Umbilical cord (tissue), 2 donors: ENCODE results near the gene UBE2E1. TPM values are rescaled to one million over a fixed set of nuclear protein-coding genes. Genes with fewer than 3 reads are reported as not detected.

ENCODE experiments used
- DNase-seq: peaks from one replicate; pipeline ENCODE4 v3.0.0-alpha.2; 2015; ENCODE audit warnings: low spot score
- total RNA-seq: library from RNA; depleted of rRNA; stranded (reverse); fragments of >200 nt; gene quantifications from one replicate; pipeline ENCODE4 v1.2.3, GENCODE V29; 2014; ENCODE audit warnings: low replicate concordance; ENCODE audit not compliant: insufficient read depth

Gene UBE2E1
- total RNA-seq, 1 donor from 2014 or later: 77.0 TPM

- DNase-seq: no peak
Measured at GRCh38 chr3:23795096-23795495, 10.7 kb upstream of the UBE2E1 start.

- no peak for DNase-seq
Measured at GRCh38 chr3:23796518-23796917, 9.2 kb upstream of the UBE2E1 start.

- no peak for DNase-seq
Measured at GRCh38 chr3:23797491-23797890, 8.3 kb upstream of the UBE2E1 start.

GRCh38 chr3:23798456-23798855 is 7.3 kb upstream of the UBE2E1 start:
- no peak for DNase-seq

- peak; percentile 85 for DNase-seq
Measured at GRCh38 chr3:23798876-23799275, 6.9 kb upstream of the UBE2E1 start.

GRCh38 chr3:23800731-23801130 is 5.0 kb upstream of the UBE2E1 start:
- peak; percentile 54 for DNase-seq

GRCh38 chr3:23804441-23805209 is 1.1 kb upstream of the UBE2E1 start:
- DNase-seq: no peak

- no peak for DNase-seq
Measured at GRCh38 chr3:23805210-23805632, 534 bp upstream of the UBE2E1 start.

GRCh38 chr3:23806534-23807423 is 1.0 kb downstream of the UBE2E1 start:
- peak; percentile 40 for DNase-seq

GRCh38 chr3:23807424-23808015 is 1.8 kb downstream of the UBE2E1 start:
- peak; percentile 38 for DNase-seq

- DNase-seq: no peak
Measured at GRCh38 chr3:23808525-23808924, 2.8 kb downstream of the UBE2E1 start.

GRCh38 chr3:23809294-23809693 is 3.5 kb downstream of the UBE2E1 start:
- DNase-seq: no peak

GRCh38 chr3:23809840-23810342 is 4.1 kb downstream of the UBE2E1 start:
- DNase-seq: no peak

GRCh38 chr3:23810343-23811184 is 4.8 kb downstream of the UBE2E1 start:
- peak; percentile 43 for DNase-seq

GRCh38 chr3:23811185-23811527 is 5.4 kb downstream of the UBE2E1 start:
- DNase-seq: no peak

- DNase-seq: no peak
Measured at GRCh38 chr3:23811919-23812318, 6.2 kb downstream of the UBE2E1 start.

GRCh38 chr3:23815879-23816278 is 10.1 kb downstream of the UBE2E1 start:
- no peak for DNase-seq

GRCh38 chr3:23816721-23817120 is 11.0 kb downstream of the UBE2E1 start:
- DNase-seq: no peak

GRCh38 chr3:23817508-23818223 is 11.9 kb downstream of the UBE2E1 start:
- DNase-seq: no peak

GRCh38 chr3:23819599-23820360 is 14.0 kb downstream of the UBE2E1 start:
- DNase-seq: no peak
